HCT116 (cell line): Measurements from ENCODE around the gene SEPTIN6. TPM values are rescaled to one million over a fixed set of nuclear protein-coding genes. Genes with fewer than 3 reads are reported as not detected.

Experiments used
- ATAC-seq: fragments of 200-7000 bp; cut with Tn5 transposase; 2 replicates; pipeline ENCODE4 v1.9.1; 2020; ENCODE audit warnings: mild to moderate bottlenecking, moderate library complexity
- BruUV-seq: library from RNA; stranded (reverse); fragments of 400-500 nt; replicated peaks from 2 replicates; lab custom pipeline; 2021; lab: Mats Ljungman, UMichigan
- CTCF ChIA-PET: fragments of 300-600 bp; sonication (Branson Sonifier 250); formaldehyde crosslinking; loops from one replicate; lab custom pipeline; 2021; ENCODE audit warnings: antibody characterized with exemption; lab: Charles Lee
- POLR2A ChIA-PET: fragments of 300-600, 350-600 bp; sonication (Branson Sonifier 250); formaldehyde crosslinking; loops from one replicate; lab custom pipeline; 2021; ENCODE audit warnings: antibody characterized with exemption; lab: Charles Lee
- RAD21 ChIA-PET, 2 experiments: fragments of 300-600 bp; sonication (Branson Sonifier 250); formaldehyde crosslinking; loops; one replicate each; lab custom pipeline; 2023; ENCODE audit warnings: low total read pairs in 2 of 2; ENCODE audit not compliant: uncharacterized antibody in 2 of 2, unreplicated experiment in 2 of 2, low non-redundant PET in 1 of 2; lab: Charles Lee
- DNase-seq: peaks from one replicate; pipeline ENCODE4 v3.0.0-alpha.2; 2010; ENCODE audit warnings: low read depth, low spot score
- H2AFZ ChIP-seq: fragments of 200-600 bp; shearing (Covaris generic), sonication (generic); 2 replicates; pipeline ENCODE4 v1.6.1; 2017; ENCODE audit warnings: low read depth, mixed run types, mixed read lengths, antibody characterized with exemption, low read length; ENCODE audit not compliant: poor library complexity, severe bottlenecking
- H3K27ac ChIP-seq: 2 replicates; pipeline ENCODE4 v1.5.1; 2012; ENCODE audit warnings: low read depth, low read length
- H3K27me3 ChIP-seq: fragments of 200-600 bp; sonication (generic); 2 replicates; pipeline ENCODE4 v1.6.1; 2016; ENCODE audit warnings: mixed run types, low read length, mixed read lengths; ENCODE audit not compliant: insufficient read depth
- H3K36me3 ChIP-seq, 2 experiments: fragments of 200-500 bp in 1 of 2; fragments of 200-600 bp in 1 of 2; sonication (Bioruptor generic) in 1 of 2; sonication (generic) in 1 of 2; 2 replicates each; pipeline versions ENCODE4 v1.5.1 to v1.6.1; 2014 to 2016; ENCODE audit warnings: low read length in 2 of 2, inconsistent platforms in 1 of 2, mixed read lengths in 1 of 2, mixed run types in 1 of 2; ENCODE audit not compliant: insufficient read depth in 2 of 2, control insufficient read depth in 1 of 2
- H3K4me1 ChIP-seq, 2 experiments: fragments of 200-600 bp in 1 of 2; sonication (generic) in 1 of 2; 2 replicates each; pipeline versions ENCODE4 v1.5.1 to v1.6.1; 2012 to 2017; ENCODE audit warnings: low read length in 2 of 2, inconsistent platforms in 1 of 2, mild to moderate bottlenecking in 1 of 2, mixed read lengths in 1 of 2, mixed run types in 1 of 2, moderate library complexity in 1 of 2; ENCODE audit not compliant: insufficient read depth in 2 of 2, control insufficient read depth in 1 of 2
- H3K4me2 ChIP-seq: fragments of 200-600 bp; sonication (generic); 2 replicates; pipeline ENCODE4 v1.6.1; 2017; ENCODE audit warnings: mixed run types, low read length, mixed read lengths
- H3K4me3 ChIP-seq, 2 experiments: fragments of 200-600 bp in 1 of 2; sonication (generic) in 1 of 2; replicated peaks in 1 of 2; 2 replicates each; pipeline ENCODE4 v1.5.1; 2011 to 2016; ENCODE audit warnings: low read length in 2 of 2, control low read depth in 1 of 2, low read depth in 1 of 2, mild to moderate bottlenecking in 1 of 2, mixed read lengths in 1 of 2, mixed run types in 1 of 2
- H3K79me2 ChIP-seq: fragments of 200-600 bp; sonication (generic); 2 replicates; pipeline ENCODE4 v1.6.1; 2017; ENCODE audit warnings: mild to moderate bottlenecking, mixed run types, low read length, moderate library complexity, mixed read lengths; ENCODE audit not compliant: insufficient read depth
- H3K9ac ChIP-seq: fragments of 200-600 bp; sonication (generic); 2 replicates; pipeline ENCODE4 v1.6.1; 2016; ENCODE audit warnings: low read length, mixed read lengths
- H3K9me2 ChIP-seq: fragments of 200-600 bp; sonication (generic), shearing (Covaris generic); 2 replicates; pipeline ENCODE4 v1.6.1; 2017; ENCODE audit warnings: mixed run types, mild to moderate bottlenecking, moderate library complexity; ENCODE audit not compliant: insufficient read depth
- H3K9me3 ChIP-seq, 2 experiments: fragments of 200-500 bp in 1 of 2; fragments of 200-600 bp in 1 of 2; sonication (Bioruptor generic) in 1 of 2; sonication (generic) in 1 of 2; 2 replicates each; pipeline ENCODE4 v1.6.1; 2014 to 2017; ENCODE audit warnings: low read length in 2 of 2, mixed read lengths in 2 of 2, inconsistent platforms in 1 of 2, low read depth in 1 of 2, mild to moderate bottlenecking in 1 of 2, mixed run types in 1 of 2, moderate library complexity in 1 of 2; ENCODE audit not compliant: control insufficient read depth in 1 of 2, insufficient read depth in 1 of 2
- H4K20me1 ChIP-seq: fragments of 200-600 bp; sonication (generic), shearing (Covaris generic); 2 replicates; pipeline ENCODE4 v1.6.1; 2017; ENCODE audit warnings: mixed run types, mild to moderate bottlenecking, moderate library complexity; ENCODE audit not compliant: insufficient read depth
- ELF1 ChIP-seq: IDR thresholded peaks from 2 replicates; pipeline ENCODE4 v1.6.1; 2012; ENCODE audit warnings: low read depth, borderline replicate concordance
- POLR2A ChIP-seq: IDR thresholded peaks from 2 replicates; pipeline ENCODE4 v1.7.0; 2011; ENCODE audit warnings: borderline replicate concordance; ENCODE audit not compliant: insufficient read depth, insufficient read length; ENCODE audit errors: extremely low read depth
- RAD21 ChIP-seq: IDR thresholded peaks from 2 replicates; pipeline ENCODE4 v1.6.1; 2012; ENCODE audit warnings: low read depth, mild to moderate bottlenecking
- intact Hi-C: fragments of 100-400 bp; cut with micrococcal nuclease; formaldehyde crosslinking; loops from 2 replicates; pipeline ENCODE4 v1.10.0; 2022
- total RNA-seq: library from RNA; stranded (reverse); gene quantifications from one replicate; pipeline ENCODE4 v1.2.1, GENCODE V29; 2021; ENCODE audit not compliant: unreplicated experiment
- TF ChIP-seq, protein P1 (sequence below): IDR thresholded peaks from 2 replicates; pipeline ENCODE4 v1.6.1; 2012

SEPTIN6 gene
- total RNA-seq, 1 experiment from 2014 or later: 10.8 TPM

GRCh38 chrX:119694601-119695534, 1.9 kb upstream of the SEPTIN6 start:
- intact Hi-C loops: loop anchor here (5.0 kb wide), 1 partner anchor 38 kb away; no protein-coding TSS in a partner anchor
- no peaks in the 10 kb centered on the region for H3K36me3 ChIP-seq
- ChIA-PET POLR2A (no interaction called here), RAD21 (no interaction called here), CTCF (no interaction called here)
- no peaks in the 10 kb centered on the region for H3K9me3 ChIP-seq
- H4K20me1 ChIP-seq: no peaks in the 10 kb centered on the region
- no peak overlapping the region for H3K27ac ChIP-seq
- no peak overlapping the region for H3K9ac ChIP-seq
- no TSS peak for BruUV-seq
- H3K4me1 ChIP-seq: peaks cover 0 to 14% of the 10 kb centered on the region in 2 experiments; a peak in 2 of 4 replicates
- no peaks in the 10 kb centered on the region for H3K27me3 ChIP-seq
- no peaks in the 10 kb centered on the region for H3K79me2 ChIP-seq
- H3K4me3 ChIP-seq: no peak overlapping the region
- H3K4me2 ChIP-seq: no peak overlapping the region
- DNase-seq (no peak), ATAC-seq (no peak)
- no peak overlapping the region for H2AFZ ChIP-seq
- TF ChIP-seq ELF1: no peak
- TF ChIP-seq RAD21: peak; percentile 13; the same call in 1 of the 2 replicates
- no peak for TF ChIP-seq POLR2A
- H3K9me2 ChIP-seq: no peaks in the 10 kb centered on the region

DNA sequence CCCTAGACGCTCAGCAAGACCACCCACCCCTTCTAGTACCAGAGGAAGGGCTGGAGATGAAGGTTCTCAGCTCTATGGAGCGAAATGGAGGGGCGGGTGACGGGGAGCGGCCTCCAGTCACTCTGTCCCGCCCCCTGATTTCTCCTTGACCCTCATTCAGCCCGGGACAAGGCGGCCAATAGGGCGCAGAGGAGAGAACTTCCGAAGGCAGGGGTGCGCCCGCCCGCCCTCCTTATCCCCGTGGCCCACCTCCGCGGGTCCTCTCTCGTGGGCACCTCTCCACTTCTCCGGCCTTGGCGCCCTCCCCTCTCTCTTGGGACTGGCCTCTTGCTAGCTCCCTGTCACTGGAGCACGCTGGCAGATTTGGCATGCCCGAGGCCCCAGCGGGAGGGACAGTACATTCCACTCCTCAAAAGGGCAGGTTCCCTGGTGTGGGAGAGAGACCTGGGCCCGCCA, 1.1 kb upstream of the SEPTIN6 start:
- no peaks in the 10 kb centered on the region for H3K9me2 ChIP-seq
- no peak overlapping the region for H3K4me3 ChIP-seq
- TF ChIP-seq, protein P1, sequence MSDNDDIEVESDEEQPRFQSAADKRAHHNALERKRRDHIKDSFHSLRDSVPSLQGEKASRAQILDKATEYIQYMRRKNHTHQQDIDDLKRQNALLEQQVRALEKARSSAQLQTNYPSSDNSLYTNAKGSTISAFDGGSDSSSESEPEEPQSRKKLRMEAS: no peak
- BruUV-seq: no TSS peak
- peaks cover 0 to 14% of the 10 kb centered on the region in 2 experiments; a peak in 2 of 4 replicates for H3K4me1 ChIP-seq
- ATAC-seq (no peak), DNase-seq (no peak)
- H3K4me2 ChIP-seq: peak overlapping the region; percentile 75; the same call in 1 of the 2 replicates
- ChIA-PET CTCF (no interaction called here), POLR2A (no interaction called here), RAD21 (no interaction called here)
- H3K27ac ChIP-seq: no peak overlapping the region
- H2AFZ ChIP-seq: no peak overlapping the region
- H4K20me1 ChIP-seq: no peaks in the 10 kb centered on the region
- intact Hi-C loops: loop anchor here (5.0 kb wide), 1 partner anchor 37 kb away; no protein-coding TSS in a partner anchor
- no peaks in the 10 kb centered on the region for H3K27me3 ChIP-seq
- no peaks in the 10 kb centered on the region for H3K9me3 ChIP-seq
- no peak overlapping the region for H3K9ac ChIP-seq
- H3K36me3 ChIP-seq: no peaks in the 10 kb centered on the region
- H3K79me2 ChIP-seq: no peaks in the 10 kb centered on the region
